ENCODE data around the gene EFNA5. TPM values are rescaled to one million over a fixed set of nuclear protein-coding genes. Genes with fewer than 3 reads are reported as not detected.

Gene EFNA5
- total and polyA plus RNA-seq, 2 of the 8 experiments (the other 6 are each of a cell fraction or from before 2014, with no cell fraction given), result 9.6 to 21.8 TPM

- TF ChIP-seq FOSL1 (IDR thresholded peaks at IDR 0.05; ENCODE audit: insufficient read depth, low read depth, low read length), result no peak
Measured at GRCh38 chr5:107487056-107487542, 183.6 kb downstream of the EFNA5 start (continued).

Data from H1 (cell line).